ENCODE results near the gene L3MBTL4. TPM values are rescaled to one million over a fixed set of nuclear protein-coding genes. Genes with fewer than 3 reads are reported as not detected.

The L3MBTL4 gene
- total and polyA plus RNA-seq, 8 donors, result 5.7 to 13.9 (median 6.9) TPM

DNA sequence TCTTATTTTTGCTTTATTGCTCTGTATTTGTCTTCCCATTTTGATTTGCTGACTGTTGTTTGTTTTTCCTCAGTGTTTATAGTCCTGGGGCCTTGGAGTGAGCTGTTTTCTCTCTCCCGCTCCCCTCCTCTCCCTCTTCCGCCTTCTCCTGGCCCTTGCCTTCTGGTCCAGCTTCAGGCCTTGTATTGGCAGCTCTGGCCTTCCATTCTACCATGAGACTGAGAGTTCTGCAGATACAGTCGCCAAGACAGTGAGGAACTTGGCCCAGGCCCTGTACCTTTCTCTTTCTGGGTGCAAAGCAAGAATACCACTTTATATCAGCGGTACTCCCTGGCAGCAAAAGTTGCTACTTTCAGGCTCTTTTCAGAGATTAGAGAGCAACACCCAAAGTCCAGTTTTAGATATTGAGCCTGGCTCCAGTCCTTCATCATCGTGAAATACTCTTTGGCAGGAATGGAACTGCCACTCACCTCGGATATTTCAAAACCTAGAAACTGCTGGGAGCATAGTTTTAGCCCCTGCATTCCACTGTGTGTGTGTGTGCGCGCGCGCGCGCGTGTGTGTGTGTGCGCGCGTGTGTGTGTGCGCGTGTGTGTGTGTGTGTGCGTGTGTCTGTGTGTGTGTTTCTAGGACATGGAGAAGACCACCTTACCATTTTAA, 17.1 kb upstream of the L3MBTL4 start:
- ATAC-seq, result no peak
- H3K27ac ChIP-seq, result no peak overlapping the region

DNA sequence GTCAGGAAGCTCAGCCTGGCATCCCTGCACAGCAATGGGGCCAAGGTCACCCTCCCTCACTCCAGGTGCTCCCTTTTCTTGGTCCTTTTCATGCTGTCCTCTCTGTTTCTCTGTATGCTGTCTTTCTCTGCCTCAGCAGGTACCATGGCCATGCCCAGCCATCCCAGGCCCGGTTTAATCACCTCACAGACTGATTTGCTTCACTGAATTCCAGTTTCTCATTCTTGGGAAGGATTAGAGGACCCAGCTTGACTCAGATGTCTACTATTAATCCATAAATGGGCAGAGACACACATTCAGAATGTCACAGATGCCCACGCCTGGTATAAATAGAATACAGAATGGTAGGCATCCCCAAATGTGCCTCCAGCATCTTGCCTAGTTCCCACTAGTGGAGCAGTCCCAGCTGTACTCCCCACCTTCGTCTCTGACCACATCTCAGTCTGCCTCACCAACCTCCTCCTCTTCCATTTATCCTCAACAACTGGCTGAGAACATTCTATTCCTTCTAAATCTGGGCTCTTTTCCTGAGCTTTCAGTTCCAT, 14.2 kb upstream of the L3MBTL4 start:
- no peak overlapping the region for H3K4me3 ChIP-seq
- TF ChIP-seq, protein P1, sequence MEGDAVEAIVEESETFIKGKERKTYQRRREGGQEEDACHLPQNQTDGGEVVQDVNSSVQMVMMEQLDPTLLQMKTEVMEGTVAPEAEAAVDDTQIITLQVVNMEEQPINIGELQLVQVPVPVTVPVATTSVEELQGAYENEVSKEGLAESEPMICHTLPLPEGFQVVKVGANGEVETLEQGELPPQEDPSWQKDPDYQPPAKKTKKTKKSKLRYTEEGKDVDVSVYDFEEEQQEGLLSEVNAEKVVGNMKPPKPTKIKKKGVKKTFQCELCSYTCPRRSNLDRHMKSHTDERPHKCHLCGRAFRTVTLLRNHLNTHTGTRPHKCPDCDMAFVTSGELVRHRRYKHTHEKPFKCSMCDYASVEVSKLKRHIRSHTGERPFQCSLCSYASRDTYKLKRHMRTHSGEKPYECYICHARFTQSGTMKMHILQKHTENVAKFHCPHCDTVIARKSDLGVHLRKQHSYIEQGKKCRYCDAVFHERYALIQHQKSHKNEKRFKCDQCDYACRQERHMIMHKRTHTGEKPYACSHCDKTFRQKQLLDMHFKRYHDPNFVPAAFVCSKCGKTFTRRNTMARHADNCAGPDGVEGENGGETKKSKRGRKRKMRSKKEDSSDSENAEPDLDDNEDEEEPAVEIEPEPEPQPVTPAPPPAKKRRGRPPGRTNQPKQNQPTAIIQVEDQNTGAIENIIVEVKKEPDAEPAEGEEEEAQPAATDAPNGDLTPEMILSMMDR (IDR thresholded peaks at IDR 0.05), result no peak
- no peak overlapping the region for H3K27ac ChIP-seq
- H3K36me3 ChIP-seq, result no peaks in the 10 kb centered on the region
- DNase-seq (no peak), ATAC-seq (no peak)
- intact Hi-C loops (cut with DNase I), result no loop called here
- H3K27me3 ChIP-seq, result no peaks in the 10 kb centered on the region
- H3K9me3 ChIP-seq, result no peaks in the 10 kb centered on the region
- H3K4me1 ChIP-seq, result no peaks in the 10 kb centered on the region

More for the DNA sequence above, 17.1 kb upstream of the L3MBTL4 start:
- H3K27me3 ChIP-seq, result no peaks in the 10 kb centered on the region
- H3K4me1 ChIP-seq, result no peaks in the 10 kb centered on the region
- TF ChIP-seq, protein P1 (IDR thresholded peaks at IDR 0.05), result no peak
- no peak overlapping the region for H3K4me3 ChIP-seq
- H3K9me3 ChIP-seq, result no peaks in the 10 kb centered on the region
- no peak for DNase-seq
- H3K36me3 ChIP-seq, result no peaks in the 10 kb centered on the region
- intact Hi-C loops (cut with DNase I), result no loop called here

DNA sequence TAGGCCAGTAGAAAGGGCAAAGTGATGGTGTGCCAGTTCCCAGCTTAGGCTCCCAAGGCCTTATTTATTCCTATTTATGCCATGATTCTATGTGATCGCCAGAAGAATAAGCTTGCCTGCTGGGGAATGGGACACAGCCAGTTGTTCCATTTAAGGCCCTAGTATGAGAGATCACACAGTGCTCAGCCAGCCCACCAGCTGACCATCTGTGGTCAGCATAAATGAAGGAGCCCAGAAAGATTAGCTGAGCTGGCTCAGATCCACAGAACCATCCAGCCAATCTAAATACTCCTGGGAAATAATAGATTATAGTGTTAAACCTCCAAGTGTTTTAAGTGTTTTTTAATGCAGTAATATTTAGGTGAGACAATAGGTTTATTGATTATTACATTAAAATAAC, 12.6 kb upstream of the L3MBTL4 start:
- no peak overlapping the region for H3K27ac ChIP-seq
- no peaks in the 10 kb centered on the region for H3K27me3 ChIP-seq
- ATAC-seq (no peak), DNase-seq (peak in 1 of 4 donors; percentile 53)
- no peaks in the 10 kb centered on the region for H3K9me3 ChIP-seq
- no peaks in the 10 kb centered on the region for H3K4me1 ChIP-seq
- H3K36me3 ChIP-seq, result no peaks in the 10 kb centered on the region
- intact Hi-C loops (cut with DNase I), result no loop called here
- TF ChIP-seq, protein P1 (IDR thresholded peaks at IDR 0.05), result no peak
- H3K4me3 ChIP-seq, result no peak overlapping the region

DNA sequence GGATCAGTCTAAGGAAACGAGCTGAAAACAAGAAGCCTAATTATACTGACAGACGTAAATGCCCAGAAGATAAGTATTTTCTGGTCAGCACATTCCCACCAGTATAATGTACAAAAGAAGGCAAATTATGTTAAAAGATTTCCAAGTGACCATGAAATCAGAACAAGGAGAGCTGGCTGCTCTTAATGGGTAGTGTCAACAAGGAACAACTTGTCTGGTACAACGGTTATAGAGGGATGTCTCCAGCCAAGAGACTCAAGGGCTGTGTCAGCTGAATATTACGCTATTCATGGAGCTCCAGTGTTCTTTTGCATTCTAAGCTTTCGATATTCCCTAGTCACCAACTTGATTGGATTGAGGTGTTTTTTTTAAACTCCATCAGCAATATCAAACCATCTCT, 8.6 kb upstream of the L3MBTL4 start:
- intact Hi-C loops (cut with DNase I), result no loop called here
- Histone ChIP-seq H3K27ac (no peak overlapping the region), H3K4me1 (no peaks in the 10 kb centered on the region), H3K27me3 (no peaks in the 10 kb centered on the region), H3K36me3 (no peaks in the 10 kb centered on the region), H3K4me3 (no peak overlapping the region), H3K9me3 (no peaks in the 10 kb centered on the region)
- ATAC-seq (peak; percentile 30), DNase-seq (no peak)
- TF ChIP-seq, protein P1 (IDR thresholded peaks at IDR 0.05), result no peak

DNA sequence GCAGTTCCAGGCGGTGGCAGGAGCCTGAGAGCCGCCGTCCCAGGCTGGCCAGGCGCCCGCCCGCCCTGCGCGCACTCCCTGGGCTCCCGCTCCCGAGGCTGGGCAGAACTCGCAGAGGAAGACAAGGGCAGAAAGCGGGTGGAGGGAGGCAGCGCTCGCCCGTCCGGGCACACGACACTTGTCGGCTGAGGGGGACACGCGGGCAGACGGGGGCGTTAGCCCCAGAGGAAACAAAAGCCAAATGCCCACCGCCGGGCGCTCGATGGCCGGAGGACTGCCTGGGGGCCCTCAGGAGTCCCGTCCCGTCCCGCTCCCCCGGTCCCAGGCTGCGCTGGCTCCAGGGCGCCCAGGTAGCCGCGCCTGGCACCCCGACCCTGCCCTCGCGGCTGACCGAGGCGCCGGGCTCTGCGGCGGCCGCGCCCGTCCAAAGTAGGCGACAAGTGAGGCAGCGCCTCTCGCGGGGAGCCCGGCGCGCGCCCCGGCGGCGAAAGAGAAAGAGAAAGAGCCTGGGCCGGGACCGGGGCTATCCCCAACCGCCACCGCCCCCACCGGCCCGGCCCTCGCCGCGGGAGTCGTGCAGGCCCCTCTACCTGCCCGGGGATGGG, 491 bp downstream of the L3MBTL4 start:
- TF ChIP-seq, protein P1 (IDR thresholded peaks at IDR 0.05), result peak in 1 of 2 donors; percentile 18
- peak; percentile 86 for ATAC-seq
- Histone ChIP-seq H3K36me3 (no peaks in the 10 kb centered on the region), H3K9me3 (no peaks in the 10 kb centered on the region), H3K4me3 (peak overlapping the region; percentile 70 to 72), H3K4me1 (peaks cover 10 to 20% of the 10 kb centered on the region in 2 donors), H3K27me3 (peaks cover 0 to 18% of the 10 kb centered on the region in 2 donors), H3K27ac (peak overlapping the region; percentile 70 to 84)
- intact Hi-C loops (cut with DNase I), result no loop called here
- peak; percentile 53 to 93 (median 72) for DNase-seq

Measured in left lung (tissue), 10 donors.